Esophagus muscularis mucosa (tissue), 4 donors: ENCODE results near the gene SOBP. TPM values are rescaled to one million over a fixed set of nuclear protein-coding genes. Genes with fewer than 3 reads are reported as not detected.
A peak's percentile ranks its signal among the peaks of the same experiment; 100 is the strongest.

Experiments
- DNase-seq: peaks from one replicate; pipeline ENCODE4 v3.0.0-alpha.2; 2017; ENCODE audit errors: extremely low spot score
- H3K27ac ChIP-seq, 4 donors: fragments of 200-600 bp; sonication (generic); replicated peaks in 1 of 4; 1 replicate in 3 of 4; 2 replicates in 1 of 4; pipeline ENCODE4 v1.5.1; 2016 to 2019; ENCODE audit warnings: mild to moderate bottlenecking in 1 of 4
- H3K27me3 ChIP-seq, 4 donors: fragments of 200-600 bp; sonication (generic); one replicate each; pipeline versions ENCODE4 v1.5.1 to v1.6.0; 2016 to 2019
- H3K36me3 ChIP-seq, 4 donors: fragments of 200-600 bp; sonication (generic); one replicate each; pipeline ENCODE4 v1.5.1; 2016 to 2019
- H3K4me1 ChIP-seq, 4 donors: fragments of 200-600 bp; sonication (generic); one replicate each; pipeline ENCODE4 v1.5.1; 2016 to 2019
- H3K4me3 ChIP-seq, 4 donors: fragments of 200-600 bp; sonication (generic); 1 replicate in 2 of 4; 2 replicates in 2 of 4; pipeline ENCODE4 v1.5.1; 2016 to 2019; ENCODE audit warnings: mild to moderate bottlenecking in 4 of 4, moderate library complexity in 1 of 4
- H3K9me3 ChIP-seq, 4 donors: fragments of 200-600 bp; sonication (generic); 1 replicate in 3 of 4; 2 replicates in 1 of 4; pipeline ENCODE4 v1.5.1; 2016 to 2019
- EP300 ChIP-seq: sonication (generic); formaldehyde crosslinking; IDR thresholded peaks from one replicate; pipeline ENCODE4 v1.6.1; 2017; ENCODE audit warnings: antibody characterized with exemption
- POLR2A ChIP-seq: fragments of 450-650 bp; IDR thresholded peaks from one replicate; pipeline ENCODE4 v1.6.1; 2017; ENCODE audit warnings: antibody characterized with exemption, moderate library complexity, mild to moderate bottlenecking, low read depth
- POLR2AphosphoS5 ChIP-seq, 2 donors: sonication (generic); formaldehyde crosslinking; IDR thresholded peaks; one replicate each; pipeline ENCODE4 v1.6.1; 2017; ENCODE audit warnings: antibody characterized with exemption in 2 of 2
- WGBS: methylation state at CpG from one replicate; pipeline ENCODE4 v1.1.5; 2018; 5-methylcytosine and 5-hydroxymethylcytosine counted together
- intact Hi-C: fragments of 100-400 bp; cut with DNase I; formaldehyde crosslinking; loops from one replicate; pipeline ENCODE4 v1.15.1; 2023
- total RNA-seq, 4 donors: library from RNA; depleted of rRNA; stranded (reverse); fragments of >200 nt; gene quantifications; one replicate each; pipeline versions ENCODE4 v1.1.0 to v1.2.1, GENCODE V29; 2016
- TF ChIP-seq, protein P1 (sequence below), 3 experiments: fragments of 200-600 bp in 2 of 3; fragments of 450-650 bp in 1 of 3; sonication (generic) in 2 of 3; IDR thresholded peaks; one replicate each; pipeline ENCODE4 v1.5.1; 2017 to 2019; ENCODE audit warnings: antibody characterized with exemption in 3 of 3, mild to moderate bottlenecking in 2 of 3, moderate library complexity in 1 of 3

The SOBP gene
- total RNA-seq, 4 donors from 2014 or later: 18.6 to 44.1 (median 27.6) TPM

GRCh38 chr6:107629548-107630129 is 139.7 kb downstream of the SOBP start:
- H3K36me3 ChIP-seq: peaks cover 0 to 7% (median 0%) of the 10 kb centered on the region in 4 donors
- H3K9me3 ChIP-seq: no peaks in the 10 kb centered on the region
- WGBS: 42% methylated on average over 6 of the region's 6 CpGs
- TF ChIP-seq POLR2A (no peak), EP300 (no peak), POLR2AphosphoS5 (IDR thresholded peaks at IDR 0.05) (no peak)
- TF ChIP-seq, protein P1, sequence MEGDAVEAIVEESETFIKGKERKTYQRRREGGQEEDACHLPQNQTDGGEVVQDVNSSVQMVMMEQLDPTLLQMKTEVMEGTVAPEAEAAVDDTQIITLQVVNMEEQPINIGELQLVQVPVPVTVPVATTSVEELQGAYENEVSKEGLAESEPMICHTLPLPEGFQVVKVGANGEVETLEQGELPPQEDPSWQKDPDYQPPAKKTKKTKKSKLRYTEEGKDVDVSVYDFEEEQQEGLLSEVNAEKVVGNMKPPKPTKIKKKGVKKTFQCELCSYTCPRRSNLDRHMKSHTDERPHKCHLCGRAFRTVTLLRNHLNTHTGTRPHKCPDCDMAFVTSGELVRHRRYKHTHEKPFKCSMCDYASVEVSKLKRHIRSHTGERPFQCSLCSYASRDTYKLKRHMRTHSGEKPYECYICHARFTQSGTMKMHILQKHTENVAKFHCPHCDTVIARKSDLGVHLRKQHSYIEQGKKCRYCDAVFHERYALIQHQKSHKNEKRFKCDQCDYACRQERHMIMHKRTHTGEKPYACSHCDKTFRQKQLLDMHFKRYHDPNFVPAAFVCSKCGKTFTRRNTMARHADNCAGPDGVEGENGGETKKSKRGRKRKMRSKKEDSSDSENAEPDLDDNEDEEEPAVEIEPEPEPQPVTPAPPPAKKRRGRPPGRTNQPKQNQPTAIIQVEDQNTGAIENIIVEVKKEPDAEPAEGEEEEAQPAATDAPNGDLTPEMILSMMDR (IDR thresholded peaks at IDR 0.05): no peak
- peaks cover 0 to 38% (median 34%) of the 10 kb centered on the region in 4 donors for H3K4me1 ChIP-seq
- intact Hi-C loops: loop anchor here (10.0 kb wide), 1 partner anchor 145 kb away; no protein-coding TSS in a partner anchor
- DNase-seq: no peak
- H3K27ac ChIP-seq: peak overlapping the region in 1 of 4 donors; percentile 37
- H3K4me3 ChIP-seq: no peak overlapping the region
- H3K27me3 ChIP-seq: peaks cover 0 to 12% (median 0%) of the 10 kb centered on the region in 4 donors

GRCh38 chr6:107630348-107630977 is 140.5 kb downstream of the SOBP start:
- intact Hi-C loops: loop anchor here (10.0 kb wide), 1 partner anchor 146 kb away; no protein-coding TSS in a partner anchor
- H3K4me3 ChIP-seq: no peak overlapping the region
- peak overlapping the region in 1 of 4 donors; percentile 37 for H3K27ac ChIP-seq
- no peaks in the 10 kb centered on the region for H3K9me3 ChIP-seq
- peaks cover 0 to 12% (median 0%) of the 10 kb centered on the region in 4 donors for H3K27me3 ChIP-seq
- peaks cover 0 to 43% (median 34%) of the 10 kb centered on the region in 4 donors for H3K4me1 ChIP-seq
- TF ChIP-seq POLR2A (no peak), EP300 (no peak), POLR2AphosphoS5 (IDR thresholded peaks at IDR 0.05) (no peak)
- TF ChIP-seq, protein P1 (IDR thresholded peaks at IDR 0.05): no peak
- peaks cover 0 to 7% (median 2%) of the 10 kb centered on the region in 4 donors for H3K36me3 ChIP-seq
- no peak for DNase-seq
- WGBS: 70% methylated on average over 4 of the region's 4 CpGs

DNA sequence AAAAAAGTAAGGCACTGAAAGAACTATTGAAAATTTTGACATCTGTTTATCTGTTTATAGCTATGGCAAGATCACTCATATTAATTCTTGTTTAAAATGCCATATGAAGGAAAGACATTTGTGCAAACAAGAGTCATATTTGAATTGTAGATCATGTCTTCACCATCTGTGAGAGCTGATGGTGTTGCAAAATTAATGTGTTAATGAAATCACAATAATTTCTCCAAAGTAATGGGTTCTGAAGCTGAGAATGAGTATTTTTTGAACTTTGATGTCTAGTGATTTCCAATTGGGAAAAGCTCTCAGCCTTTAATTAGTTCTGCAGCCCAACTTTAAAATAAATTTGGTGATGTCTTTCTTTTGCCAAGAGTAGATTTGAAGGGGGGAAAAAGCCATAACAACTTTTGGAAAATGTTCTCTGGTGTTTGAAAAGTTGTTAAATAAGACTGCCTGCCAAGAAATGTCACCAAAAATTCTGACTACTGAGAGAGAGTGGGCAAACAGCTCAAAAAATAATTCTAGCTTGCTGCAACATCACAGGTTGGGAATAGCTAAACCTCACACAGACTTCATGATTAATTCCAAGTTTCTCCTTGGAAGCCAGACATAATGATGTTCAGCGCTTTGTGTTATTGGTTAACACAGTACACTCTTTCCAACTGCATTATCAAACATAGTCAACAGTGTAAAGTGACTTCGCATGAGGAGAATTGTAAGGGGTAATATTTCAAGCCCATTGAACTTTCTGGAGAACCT is 142.6 kb downstream of the SOBP start:
- Histone ChIP-seq H3K27me3 (peaks cover 0 to 12% (median 0%) of the 10 kb centered on the region in 4 donors), H3K36me3 (peaks cover 0 to 7% (median 4%) of the 10 kb centered on the region in 4 donors), H3K4me3 (no peak overlapping the region), H3K9me3 (no peaks in the 10 kb centered on the region), H3K4me1 (peaks cover 0 to 43% (median 34%) of the 10 kb centered on the region in 4 donors), H3K27ac (peak overlapping the region in 1 of 4 donors; percentile 1)
- intact Hi-C loops: loop anchor here (10.0 kb wide), 1 partner anchor 148 kb away; no protein-coding TSS in a partner anchor
- TF ChIP-seq EP300 (no peak), POLR2AphosphoS5 (IDR thresholded peaks at IDR 0.05) (no peak), POLR2A (no peak)
- TF ChIP-seq, protein P1 (IDR thresholded peaks at IDR 0.05): no peak
- no peak for DNase-seq
- 64% methylated on average over 2 of the region's 2 CpGs for WGBS

DNA sequence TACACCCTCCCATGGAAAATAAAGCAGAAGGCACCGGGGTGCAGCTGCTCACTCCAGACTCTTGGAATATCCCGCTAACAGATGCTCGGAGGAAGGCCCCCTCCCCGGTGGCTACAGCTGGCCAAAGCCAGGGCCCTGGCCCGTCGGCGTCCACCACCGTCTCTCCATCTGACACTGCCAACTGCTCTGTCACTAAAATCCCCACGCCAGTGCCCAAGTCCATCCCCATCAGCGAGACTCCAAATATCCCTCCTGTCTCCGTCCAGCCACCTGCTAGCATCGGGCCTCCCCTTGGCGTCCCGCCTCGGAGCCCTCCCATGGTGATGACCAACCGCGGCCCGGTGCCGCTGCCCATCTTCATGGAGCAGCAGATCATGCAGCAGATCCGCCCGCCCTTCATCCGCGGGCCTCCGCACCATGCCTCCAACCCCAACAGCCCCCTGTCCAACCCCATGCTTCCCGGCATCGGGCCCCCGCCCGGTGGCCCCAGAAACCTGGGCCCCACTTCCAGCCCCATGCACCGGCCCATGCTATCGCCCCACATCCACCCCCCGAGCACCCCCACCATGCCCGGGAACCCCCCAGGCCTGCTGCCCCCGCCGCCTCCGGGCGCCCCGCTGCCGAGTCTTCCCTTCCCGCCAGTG is 143.9 kb downstream of the SOBP start:
- peaks cover 0 to 12% (median 0%) of the 10 kb centered on the region in 4 donors for H3K27me3 ChIP-seq
- peaks cover 0 to 36% (median 26%) of the 10 kb centered on the region in 4 donors for H3K4me1 ChIP-seq
- H3K27ac ChIP-seq: peak overlapping the region in 1 of 4 donors; percentile 2
- 80% methylated on average over 38 of the region's 39 CpGs for WGBS
- TF ChIP-seq POLR2AphosphoS5 (IDR thresholded peaks at IDR 0.05) (no peak), POLR2A (no peak), EP300 (no peak)
- TF ChIP-seq, protein P1 (IDR thresholded peaks at IDR 0.05): no peak
- no peak overlapping the region for H3K4me3 ChIP-seq
- DNase-seq: no peak
- H3K36me3 ChIP-seq: peaks cover 0 to 7% (median 4%) of the 10 kb centered on the region in 4 donors
- intact Hi-C loops: loop anchor here (10.0 kb wide), 1 partner anchor 149 kb away; no protein-coding TSS in a partner anchor
- no peaks in the 10 kb centered on the region for H3K9me3 ChIP-seq
